Amniotic stem cell (primary cell): ENCODE results near the gene RANGAP1.
"Not testable (repeated sequence)": the region's sequence is repeated elsewhere in the genome, so short reads cannot be mapped to it uniquely, and the experiment has no call there.

Experiments used
- DNase-seq: peaks from one replicate; lab custom pipeline; 2025; lab: John Stamatoyannopoulos, UW

RANGAP1 gene

GRCh38 chr22:41301085-41302020 is 15.4 kb upstream of the RANGAP1 start, which contains the start of gene ZC3H7B:
Gene ZC3H7B (plus strand): TSS chr22:41301525. CDS start chr22:41320661, 19,136 bp downstream.
- peak; percentile 57 for DNase-seq

GRCh38 chr22:41300661-41301060 is 14.7 kb upstream of the RANGAP1 start:
- DNase-seq, result no peak

- DNase-seq, result no peak
Observed at GRCh38 chr22:41296826-41297667, 11.1 kb upstream of the RANGAP1 start.

- DNase-seq, result not testable (repeated sequence)
Observed at GRCh38 chr22:41294816-41295215, 8.8 kb upstream of the RANGAP1 start.

GRCh38 chr22:41290262-41291221 is 4.6 kb upstream of the RANGAP1 start:
- DNase-seq, result no peak

- no peak for DNase-seq
Observed at GRCh38 chr22:41289671-41290070, 3.7 kb upstream of the RANGAP1 start.

- peak; percentile 73 for DNase-seq
Observed at GRCh38 chr22:41288245-41288946, 2.4 kb upstream of the RANGAP1 start.

GRCh38 chr22:41286639-41287091 is 678 bp upstream of the RANGAP1 start:
- no peak for DNase-seq

GRCh38 chr22:41285441-41285819 is 557 bp downstream of the RANGAP1 start:
- peak; percentile 38 for DNase-seq

- no peak for DNase-seq
Observed at GRCh38 chr22:41284465-41284864, 1.5 kb downstream of the RANGAP1 start.

GRCh38 chr22:41280854-41281253 is 5.1 kb downstream of the RANGAP1 start:
- no peak for DNase-seq

- no peak for DNase-seq
Observed at GRCh38 chr22:41280065-41280464, 5.9 kb downstream of the RANGAP1 start.

GRCh38 chr22:41274856-41275255 is 11.1 kb downstream of the RANGAP1 start:
- DNase-seq, result no peak

- no peak for DNase-seq
Observed at GRCh38 chr22:41273128-41273527, 12.9 kb downstream of the RANGAP1 start.

- DNase-seq, result no peak
Observed at GRCh38 chr22:41271787-41272186, 14.2 kb downstream of the RANGAP1 start.

GRCh38 chr22:41267958-41268357 is 18.0 kb downstream of the RANGAP1 start:
- no peak for DNase-seq

GRCh38 chr22:41264408-41264941 is 21.5 kb downstream of the RANGAP1 start:
- no peak for DNase-seq

- DNase-seq, result no peak
Observed at GRCh38 chr22:41263704-41264103, 22.3 kb downstream of the RANGAP1 start.

GRCh38 chr22:41262250-41262765 is 23.7 kb downstream of the RANGAP1 start:
- DNase-seq, result no peak

GRCh38 chr22:41261541-41262249 is 24.3 kb downstream of the RANGAP1 start:
- DNase-seq, result no peak
